HEK293 (cell line): ENCODE results near the gene AHRR.
A peak's percentile ranks its signal among the peaks of the same experiment; 100 is the strongest.

Experiments used
- HOXD13 ChIP-seq: sonication (generic); formaldehyde crosslinking; IDR thresholded peaks from 2 replicates; pipeline ENCODE4 v1.8.0; 2022; ENCODE audit warnings: missing genetic modification reagents, borderline replicate concordance
- ZNF112 ChIP-seq: fragments of 450-650 bp; formaldehyde crosslinking; IDR thresholded peaks from 2 replicates; pipeline ENCODE4 v1.5.0; 2017; ENCODE audit warnings: missing biosample characterization, missing genetic modification characterization
- ZNF175 ChIP-seq: fragments of 450-650 bp; formaldehyde crosslinking; IDR thresholded peaks from 2 replicates; pipeline ENCODE4 v1.5.1; 2016; ENCODE audit warnings: missing biosample characterization, missing genetic modification characterization
- ZNF416 ChIP-seq: fragments of 450-650 bp; formaldehyde crosslinking; IDR thresholded peaks from 2 replicates; pipeline ENCODE4 v1.5.1; 2016; ENCODE audit warnings: missing biosample characterization, missing genetic modification characterization
- ZNF571 ChIP-seq: fragments of 450-650 bp; formaldehyde crosslinking; IDR thresholded peaks from 2 replicates; pipeline ENCODE4 v1.5.0; 2017; ENCODE audit warnings: missing biosample characterization, missing genetic modification characterization
- TF ChIP-seq, protein P1 (sequence below): fragments of 450-650 bp; formaldehyde crosslinking; IDR thresholded peaks from 2 replicates; pipeline ENCODE4 v1.5.1; 2016; ENCODE audit warnings: missing biosample characterization, missing genetic modification characterization
- TF ChIP-seq, protein P2 (sequence below): fragments of 450-650 bp; formaldehyde crosslinking; IDR thresholded peaks from 2 replicates; pipeline ENCODE4 v1.5.1; 2016; ENCODE audit warnings: missing biosample characterization, missing genetic modification characterization
- TF ChIP-seq, protein P3 (sequence below): fragments of 450-650 bp; formaldehyde crosslinking; IDR thresholded peaks from 2 replicates; pipeline ENCODE4 v1.5.1; 2016; ENCODE audit warnings: missing biosample characterization, missing genetic modification characterization

- no peak for TF ChIP-seq ZNF175 (tag by site-specific recombination)
- TF ChIP-seq, protein P1, sequence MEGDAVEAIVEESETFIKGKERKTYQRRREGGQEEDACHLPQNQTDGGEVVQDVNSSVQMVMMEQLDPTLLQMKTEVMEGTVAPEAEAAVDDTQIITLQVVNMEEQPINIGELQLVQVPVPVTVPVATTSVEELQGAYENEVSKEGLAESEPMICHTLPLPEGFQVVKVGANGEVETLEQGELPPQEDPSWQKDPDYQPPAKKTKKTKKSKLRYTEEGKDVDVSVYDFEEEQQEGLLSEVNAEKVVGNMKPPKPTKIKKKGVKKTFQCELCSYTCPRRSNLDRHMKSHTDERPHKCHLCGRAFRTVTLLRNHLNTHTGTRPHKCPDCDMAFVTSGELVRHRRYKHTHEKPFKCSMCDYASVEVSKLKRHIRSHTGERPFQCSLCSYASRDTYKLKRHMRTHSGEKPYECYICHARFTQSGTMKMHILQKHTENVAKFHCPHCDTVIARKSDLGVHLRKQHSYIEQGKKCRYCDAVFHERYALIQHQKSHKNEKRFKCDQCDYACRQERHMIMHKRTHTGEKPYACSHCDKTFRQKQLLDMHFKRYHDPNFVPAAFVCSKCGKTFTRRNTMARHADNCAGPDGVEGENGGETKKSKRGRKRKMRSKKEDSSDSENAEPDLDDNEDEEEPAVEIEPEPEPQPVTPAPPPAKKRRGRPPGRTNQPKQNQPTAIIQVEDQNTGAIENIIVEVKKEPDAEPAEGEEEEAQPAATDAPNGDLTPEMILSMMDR (tag by site-specific recombination): 0 out of 2 replicates have a peak, but pooled peaks have one; percentile 15
- TF ChIP-seq HOXD13 (CRISPR knock-in tag): no peak
- TF ChIP-seq, protein P2, sequence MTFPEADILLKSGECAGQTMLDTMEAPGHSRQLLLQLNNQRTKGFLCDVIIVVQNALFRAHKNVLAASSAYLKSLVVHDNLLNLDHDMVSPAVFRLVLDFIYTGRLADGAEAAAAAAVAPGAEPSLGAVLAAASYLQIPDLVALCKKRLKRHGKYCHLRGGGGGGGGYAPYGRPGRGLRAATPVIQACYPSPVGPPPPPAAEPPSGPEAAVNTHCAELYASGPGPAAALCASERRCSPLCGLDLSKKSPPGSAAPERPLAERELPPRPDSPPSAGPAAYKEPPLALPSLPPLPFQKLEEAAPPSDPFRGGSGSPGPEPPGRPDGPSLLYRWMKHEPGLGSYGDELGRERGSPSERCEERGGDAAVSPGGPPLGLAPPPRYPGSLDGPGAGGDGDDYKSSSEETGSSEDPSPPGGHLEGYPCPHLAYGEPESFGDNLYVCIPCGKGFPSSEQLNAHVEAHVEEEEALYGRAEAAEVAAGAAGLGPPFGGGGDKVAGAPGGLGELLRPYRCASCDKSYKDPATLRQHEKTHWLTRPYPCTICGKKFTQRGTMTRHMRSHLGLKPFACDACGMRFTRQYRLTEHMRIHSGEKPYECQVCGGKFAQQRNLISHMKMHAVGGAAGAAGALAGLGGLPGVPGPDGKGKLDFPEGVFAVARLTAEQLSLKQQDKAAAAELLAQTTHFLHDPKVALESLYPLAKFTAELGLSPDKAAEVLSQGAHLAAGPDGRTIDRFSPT (tag by site-specific recombination): no peak
- no peak for TF ChIP-seq ZNF112 (tag by site-specific recombination)
- TF ChIP-seq, protein P3, sequence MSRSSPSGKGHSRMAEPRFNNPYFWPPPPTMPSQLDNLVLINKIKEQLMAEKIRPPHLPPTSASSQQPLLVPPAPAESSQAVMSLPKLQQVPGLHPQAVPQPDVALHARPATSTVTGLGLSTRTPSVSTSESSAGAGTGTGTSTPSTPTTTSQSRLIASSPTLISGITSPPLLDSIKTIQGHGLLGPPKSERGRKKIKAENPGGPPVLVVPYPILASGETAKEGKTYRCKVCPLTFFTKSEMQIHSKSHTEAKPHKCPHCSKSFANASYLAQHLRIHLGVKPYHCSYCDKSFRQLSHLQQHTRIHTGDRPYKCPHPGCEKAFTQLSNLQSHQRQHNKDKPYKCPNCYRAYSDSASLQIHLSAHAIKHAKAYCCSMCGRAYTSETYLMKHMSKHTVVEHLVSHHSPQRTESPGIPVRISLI: no peak
- no peak for TF ChIP-seq ZNF571 (tag by site-specific recombination)
- TF ChIP-seq ZNF416: no peak
Measured at GRCh38 chr5:425714-426113, 104.2 kb downstream of the AHRR start.
